Neural progenitor cell (in vitro differentiated cells): Measurements from ENCODE around the gene NPW.

Source experiments
- CTCF ChIP-seq: fragments of 200-600 bp; sonication (generic); IDR thresholded peaks from 2 replicates; pipeline ENCODE4 v1.5.1; 2017; ENCODE audit warnings: antibody characterized with exemption, mild to moderate bottlenecking
- EZH2 ChIP-seq: fragments of 200-600 bp; sonication (generic); IDR thresholded peaks from 2 replicates; pipeline ENCODE4 v1.6.1; 2017; ENCODE audit warnings: antibody characterized with exemption, mild to moderate bottlenecking, moderate library complexity

GRCh38 chr16:1973461-1974156, 46.0 kb upstream of the NPW start:
- TF ChIP-seq CTCF: no peak
- TF ChIP-seq EZH2: no peak
